SK-N-SH (cell line): ENCODE measurements around the gene LBX1. TPM values are rescaled to one million over a fixed set of nuclear protein-coding genes. Genes with fewer than 3 reads are reported as not detected.

ENCODE experiments used
- CTCF ChIA-PET: fragments of 300-600, 350-600 bp; formaldehyde crosslinking; extraction: SDS; loops from one replicate; lab custom pipeline; 2021; lab: Yijun Ruan, JAX
- POLR2A ChIA-PET: fragments of 350-600 bp; sonication (Branson Sonifier 250); formaldehyde crosslinking; extraction: SDS; loops from one replicate; lab custom pipeline; 2020; ENCODE audit warnings: antibody characterized with exemption, inconsistent platforms; lab: Yijun Ruan, JAX
- DNase-seq: peaks from one replicate; pipeline ENCODE4 v3.0.0; 2012
- H2AFZ ChIP-seq: fragments of 200-600 bp; sonication (generic); 2 replicates; pipeline ENCODE4 v1.8.1; 2016; ENCODE audit warnings: antibody characterized with exemption, mild to moderate bottlenecking, low read depth
- H3F3A ChIP-seq: fragments of 200-600 bp; sonication (generic); replicated peaks from 2 replicates; pipeline ENCODE3; 2016; ENCODE audit warnings: antibody characterized with exemption, mild to moderate bottlenecking; ENCODE audit not compliant: insufficient read depth
- H3K27ac ChIP-seq, 2 experiments: fragments of 200-500 bp in 1 of 2; fragments of 200-600 bp in 1 of 2; sonication (Bioruptor generic) in 1 of 2; sonication (generic), shearing (Covaris generic) in 1 of 2; 2 replicates each; pipeline versions ENCODE4 v1.5.1 to v1.6.1; 2014 to 2016; ENCODE audit warnings: low read depth in 2 of 2, inconsistent platforms in 1 of 2, low read length in 1 of 2, mild to moderate bottlenecking in 1 of 2, mixed read lengths in 1 of 2
- H3K27me3 ChIP-seq: fragments of 200-600 bp; sonication (generic), shearing (Covaris generic); 2 replicates; pipeline ENCODE4 v1.6.1; 2016; ENCODE audit warnings: mixed run types; ENCODE audit not compliant: insufficient read depth
- H3K36me3 ChIP-seq, 2 experiments: fragments of 200-500 bp in 1 of 2; fragments of 200-600 bp in 1 of 2; sonication (Bioruptor generic) in 1 of 2; sonication (generic) in 1 of 2; replicated peaks in 1 of 2; 2 replicates each; pipeline versions ENCODE3 to v1.5.1; 2014 to 2016; ENCODE audit warnings: low read length in 1 of 2, mild to moderate bottlenecking in 1 of 2; ENCODE audit not compliant: insufficient read depth in 2 of 2, control insufficient read depth in 1 of 2
- H3K4me1 ChIP-seq, 2 experiments: fragments of 200-500 bp in 1 of 2; fragments of 200-600 bp in 1 of 2; sonication (Bioruptor generic) in 1 of 2; sonication (generic), shearing (Covaris generic) in 1 of 2; 2 replicates each; pipeline versions ENCODE4 v1.5.1 to v1.6.1; 2014 to 2016; ENCODE audit warnings: low read depth in 1 of 2, low read length in 1 of 2, mixed run types in 1 of 2; ENCODE audit not compliant: insufficient read depth in 2 of 2, control insufficient read depth in 1 of 2
- H3K4me2 ChIP-seq: fragments of 200-600 bp; sonication (generic), shearing (Covaris generic); 2 replicates; pipeline ENCODE4 v1.6.1; 2017; ENCODE audit warnings: mixed run types
- H3K4me3 ChIP-seq, 2 experiments: fragments of 200-500 bp in 1 of 2; fragments of 200-600 bp in 1 of 2; sonication (Bioruptor generic) in 1 of 2; sonication (generic), shearing (Covaris generic) in 1 of 2; 2 replicates each; pipeline versions ENCODE4 v1.5.1 to v1.8.1; 2014 to 2016; ENCODE audit warnings: low read depth in 2 of 2, inconsistent platforms in 1 of 2, low read length in 1 of 2, mild to moderate bottlenecking in 1 of 2, mixed read lengths in 1 of 2, moderate library complexity in 1 of 2
- H3K79me2 ChIP-seq: fragments of 200-600 bp; sonication (generic); 2 replicates; pipeline ENCODE4 v1.8.1; 2017; ENCODE audit warnings: mild to moderate bottlenecking; ENCODE audit not compliant: insufficient read depth
- H3K9ac ChIP-seq: fragments of 200-600 bp; sonication (generic); 2 replicates; pipeline ENCODE4 v1.6.1; 2017; ENCODE audit warnings: mixed run types
- H3K9me2 ChIP-seq: fragments of 200-600 bp; sonication (generic); 2 replicates; pipeline ENCODE4 v1.6.1; 2017; ENCODE audit warnings: mixed run types
- H3K9me3 ChIP-seq: fragments of 200-600 bp; sonication (generic); 2 replicates; pipeline ENCODE4 v1.6.1; 2017; ENCODE audit warnings: mixed run types, mild to moderate bottlenecking, moderate library complexity
- H4K20me1 ChIP-seq: fragments of 200-600 bp; sonication (generic); 2 replicates; pipeline ENCODE4 v1.6.1; 2017; ENCODE audit warnings: mild to moderate bottlenecking, mixed run types; ENCODE audit not compliant: insufficient read depth
- CHD2 ChIP-seq: fragments of 150-350 bp; IDR thresholded peaks from 2 replicates; pipeline ENCODE4 v1.6.1; 2018; ENCODE audit warnings: low read length; ENCODE audit not compliant: partially characterized antibody
- ELF1 ChIP-seq: IDR thresholded peaks from 2 replicates; pipeline ENCODE4 v1.4.0; 2012
- EP300 ChIP-seq, 2 experiments: IDR thresholded peaks; 2 replicates each; pipeline versions ENCODE4 v1.4.0 to v1.6.1; 2012; ENCODE audit warnings: borderline replicate concordance in 1 of 2, low read depth in 1 of 2, low read length in 1 of 2
- FOXJ3 ChIP-seq: sonication (generic); formaldehyde crosslinking; IDR thresholded peaks from 2 replicates; pipeline ENCODE4 v1.5.1; 2020; ENCODE audit warnings: mild to moderate bottlenecking, missing genetic modification reagents
- FOXM1 ChIP-seq: IDR thresholded peaks from 2 replicates; pipeline ENCODE4 v1.4.0; 2012; ENCODE audit warnings: low read depth, mild to moderate bottlenecking
- GABPA ChIP-seq: IDR thresholded peaks from 2 replicates; pipeline ENCODE4 v1.4.0; 2012; ENCODE audit warnings: low read depth, mild to moderate bottlenecking
- GATA2 ChIP-seq: sonication (generic); formaldehyde crosslinking; IDR thresholded peaks from 2 replicates; pipeline ENCODE4 v1.5.0; 2020; ENCODE audit warnings: mild to moderate bottlenecking, missing genetic modification reagents
- IRF3 ChIP-seq: fragments of 150-350 bp; IDR thresholded peaks from 2 replicates; pipeline ENCODE4 v1.6.1; 2016; ENCODE audit warnings: mild to moderate bottlenecking, low read depth, low read length
- JUND ChIP-seq: IDR thresholded peaks from 2 replicates; pipeline ENCODE4 v1.4.0; 2012
- MAX ChIP-seq: IDR thresholded peaks from 2 replicates; pipeline ENCODE4 v1.4.0; 2012; ENCODE audit warnings: low read depth
- NFIC ChIP-seq: IDR thresholded peaks from 2 replicates; pipeline ENCODE4 v1.4.0; 2012; ENCODE audit warnings: borderline replicate concordance
- NRF1 ChIP-seq: IDR thresholded peaks from 2 replicates; pipeline ENCODE4 v1.6.1; 2012; ENCODE audit warnings: low read depth, mild to moderate bottlenecking, low read length
- PBX3 ChIP-seq: IDR thresholded peaks from 2 replicates; pipeline ENCODE4; 2012
- POLR2AphosphoS5 ChIP-seq: IDR thresholded peaks from 2 replicates; pipeline ENCODE4 v1.6.1; 2012; ENCODE audit warnings: low read depth, low read length
- RCOR1 ChIP-seq: fragments of 150-350 bp; IDR thresholded peaks from 2 replicates; pipeline ENCODE4 v1.6.1; 2017; ENCODE audit warnings: antibody characterized with exemption, low read length
- RFX5 ChIP-seq: IDR thresholded peaks from 2 replicates; pipeline ENCODE4 v1.6.1; 2012; ENCODE audit warnings: mild to moderate bottlenecking, improper control_type of control experiment, low read length
- SIN3A ChIP-seq: IDR thresholded peaks from 2 replicates; pipeline ENCODE4 v1.6.1; 2012; ENCODE audit warnings: low read depth, mild to moderate bottlenecking, low read length, moderate library complexity, borderline replicate concordance
- SMC3 ChIP-seq: IDR thresholded peaks from 2 replicates; pipeline ENCODE4 v1.6.1; 2012; ENCODE audit warnings: low read depth, low read length, improper control_type of control experiment
- TAF1 ChIP-seq: IDR thresholded peaks from 2 replicates; pipeline ENCODE4 v1.6.1; 2012; ENCODE audit warnings: low read depth, mild to moderate bottlenecking, low read length, moderate library complexity, borderline replicate concordance
- YY1 ChIP-seq: IDR thresholded peaks from 2 replicates; pipeline ENCODE4 v1.4.0; 2012; ENCODE audit warnings: low read depth, mild to moderate bottlenecking
- WGBS: methylation state at CpG from one replicate; pipeline ENCODE4 v1.1.6; 2017; ENCODE audit warnings: low lambda C conversion rate; 5-methylcytosine and 5-hydroxymethylcytosine counted together
- polyA plus RNA-seq, 3 experiments: library from polyadenylated mRNA; depleted of rRNA; stranded (reverse); fragments of >200 nt; gene quantifications; 2 replicates each; pipeline ENCODE4 v1.2.3, GENCODE V29; 2012
- TF ChIP-seq, protein P1 (sequence below): fragments of 200-600 bp; sonication (generic); IDR thresholded peaks from 2 replicates; pipeline ENCODE4 v1.6.1; 2017; ENCODE audit warnings: antibody characterized with exemption, mild to moderate bottlenecking, moderate library complexity
- TF ChIP-seq, protein P2 (sequence below): IDR thresholded peaks from 2 replicates; pipeline ENCODE4 v1.4.0; 2012; ENCODE audit warnings: low read depth, borderline replicate concordance

LBX1 gene
- polyA plus RNA-seq, 1 of the 3 experiments (the other 2 are of a cell fraction): not detected

DNA sequence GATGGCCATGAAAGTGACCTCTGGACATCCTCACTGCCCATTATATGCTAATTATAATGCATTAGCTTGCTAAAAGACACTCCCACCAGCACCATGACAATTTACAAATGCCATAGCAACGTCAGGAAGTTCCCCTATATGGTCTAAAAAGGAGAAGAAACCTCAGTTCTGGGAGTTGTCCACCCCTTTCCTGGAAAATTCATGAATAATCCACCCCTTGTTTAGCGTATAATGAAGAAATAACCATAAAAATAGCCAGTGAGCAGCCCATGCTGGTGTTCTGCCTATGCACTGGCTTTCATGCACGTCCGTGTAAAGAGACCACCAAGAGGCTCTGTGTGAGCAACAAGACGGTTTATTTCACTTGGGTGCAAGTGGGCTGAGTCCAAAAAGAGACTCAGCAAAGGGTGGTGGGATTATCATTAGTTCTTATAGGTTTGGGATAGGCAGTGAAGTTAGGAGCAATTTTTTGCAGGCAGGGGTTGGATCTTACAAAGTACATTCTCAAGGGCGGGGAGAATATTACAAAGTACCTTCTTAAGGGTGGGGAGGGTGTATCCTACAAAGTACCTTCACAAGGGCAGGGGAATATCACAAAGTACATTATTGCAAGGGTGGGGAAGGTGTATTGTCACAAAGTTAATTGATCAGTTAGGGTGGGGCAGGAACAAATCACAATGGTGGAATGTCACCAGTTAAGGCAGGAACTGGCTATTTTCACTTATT is 45.6 kb downstream of the LBX1 start:
- no peak overlapping the region for H3K27ac ChIP-seq
- no peaks in the 10 kb centered on the region for H3K36me3 ChIP-seq
- TF ChIP-seq FOXM1: no peak
- TF ChIP-seq FOXJ3 (CRISPR knock-in tag): no peak
- TF ChIP-seq GABPA: no peak
- TF ChIP-seq EP300 (IDR thresholded peaks at IDR 0.05; ENCODE audit: borderline replicate concordance in 1 of 2, low read depth in 1 of 2, low read length in 1 of 2): no peak
- TF ChIP-seq SIN3A: no peak
- TF ChIP-seq PBX3: no peak
- TF ChIP-seq NFIC: no peak
- no peak for TF ChIP-seq RFX5
- no peak for TF ChIP-seq TAF1
- TF ChIP-seq SMC3: no peak
- TF ChIP-seq ELF1: no peak
- no peak for TF ChIP-seq CHD2
- TF ChIP-seq NRF1: no peak
- TF ChIP-seq, protein P1, sequence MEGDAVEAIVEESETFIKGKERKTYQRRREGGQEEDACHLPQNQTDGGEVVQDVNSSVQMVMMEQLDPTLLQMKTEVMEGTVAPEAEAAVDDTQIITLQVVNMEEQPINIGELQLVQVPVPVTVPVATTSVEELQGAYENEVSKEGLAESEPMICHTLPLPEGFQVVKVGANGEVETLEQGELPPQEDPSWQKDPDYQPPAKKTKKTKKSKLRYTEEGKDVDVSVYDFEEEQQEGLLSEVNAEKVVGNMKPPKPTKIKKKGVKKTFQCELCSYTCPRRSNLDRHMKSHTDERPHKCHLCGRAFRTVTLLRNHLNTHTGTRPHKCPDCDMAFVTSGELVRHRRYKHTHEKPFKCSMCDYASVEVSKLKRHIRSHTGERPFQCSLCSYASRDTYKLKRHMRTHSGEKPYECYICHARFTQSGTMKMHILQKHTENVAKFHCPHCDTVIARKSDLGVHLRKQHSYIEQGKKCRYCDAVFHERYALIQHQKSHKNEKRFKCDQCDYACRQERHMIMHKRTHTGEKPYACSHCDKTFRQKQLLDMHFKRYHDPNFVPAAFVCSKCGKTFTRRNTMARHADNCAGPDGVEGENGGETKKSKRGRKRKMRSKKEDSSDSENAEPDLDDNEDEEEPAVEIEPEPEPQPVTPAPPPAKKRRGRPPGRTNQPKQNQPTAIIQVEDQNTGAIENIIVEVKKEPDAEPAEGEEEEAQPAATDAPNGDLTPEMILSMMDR: no peak
- no peak for TF ChIP-seq JUND
- TF ChIP-seq MAX: no peak
- TF ChIP-seq, all 33 proteins: peak for 0
- DNase-seq: no peak
- no peaks in the 10 kb centered on the region for H3K79me2 ChIP-seq
- H2AFZ ChIP-seq: no peak overlapping the region
- no peaks in the 10 kb centered on the region for H3K4me1 ChIP-seq
- CTCF ChIA-PET: interaction anchor here (1.0 to 1.9 kb wide), 2 partner anchors 30 to 88 kb away, joined by 3 to 12 read pairs; no protein-coding TSS in a partner anchor
- WGBS: 35% methylated on average over 6 of the region's 6 CpGs
- no peaks in the 10 kb centered on the region for H4K20me1 ChIP-seq
- no peaks in the 10 kb centered on the region for H3F3A ChIP-seq
- no peak overlapping the region for H3K4me2 ChIP-seq
- H3K9ac ChIP-seq: no peak overlapping the region
- peaks cover 18% of the 10 kb centered on the region; the same call in 1 of the 2 replicates for H3K27me3 ChIP-seq
- H3K4me3 ChIP-seq: no peak overlapping the region
- no peaks in the 10 kb centered on the region for H3K9me2 ChIP-seq
- POLR2A ChIA-PET: no interaction called here
- H3K9me3 ChIP-seq: no peaks in the 10 kb centered on the region

GRCh38 chr10:101182936-101183335 is 46.3 kb downstream of the LBX1 start:
- no peak overlapping the region for H3K27ac ChIP-seq
- no peaks in the 10 kb centered on the region for H3K36me3 ChIP-seq
- no peaks in the 10 kb centered on the region for H3K79me2 ChIP-seq
- H3F3A ChIP-seq: no peaks in the 10 kb centered on the region
- no peak overlapping the region for H3K4me3 ChIP-seq
- no peaks in the 10 kb centered on the region for H3K9me2 ChIP-seq
- WGBS: 77% methylated on average over 2 of the region's 2 CpGs
- no peak overlapping the region for H2AFZ ChIP-seq
- DNase-seq: no peak
- H3K9me3 ChIP-seq: no peaks in the 10 kb centered on the region
- ChIA-PET CTCF (interaction anchor here (1.0 to 2.3 kb wide), 5 partner anchors 21 to 87 kb away, joined by 3 to 12 read pairs (median 5); no protein-coding TSS in a partner anchor), POLR2A (no interaction called here)
- no peaks in the 10 kb centered on the region for H4K20me1 ChIP-seq
- no peak for TF ChIP-seq MAX
- no peak for TF ChIP-seq IRF3
- no peak for TF ChIP-seq TAF1
- no peak for TF ChIP-seq RCOR1
- TF ChIP-seq GABPA: no peak
- TF ChIP-seq FOXJ3 (CRISPR knock-in tag): no peak
- TF ChIP-seq, protein P2, sequence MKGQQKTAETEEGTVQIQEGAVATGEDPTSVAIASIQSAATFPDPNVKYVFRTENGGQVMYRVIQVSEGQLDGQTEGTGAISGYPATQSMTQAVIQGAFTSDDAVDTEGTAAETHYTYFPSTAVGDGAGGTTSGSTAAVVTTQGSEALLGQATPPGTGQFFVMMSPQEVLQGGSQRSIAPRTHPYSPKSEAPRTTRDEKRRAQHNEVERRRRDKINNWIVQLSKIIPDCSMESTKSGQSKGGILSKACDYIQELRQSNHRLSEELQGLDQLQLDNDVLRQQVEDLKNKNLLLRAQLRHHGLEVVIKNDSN: no peak
- TF ChIP-seq GATA2 (CRISPR knock-in tag): no peak
- no peak for TF ChIP-seq POLR2AphosphoS5
- TF ChIP-seq ELF1: no peak
- TF ChIP-seq NFIC: no peak
- no peak for TF ChIP-seq FOXM1
- no peak for TF ChIP-seq YY1
- no peaks in the 10 kb centered on the region for H3K4me1 ChIP-seq
- H3K9ac ChIP-seq: no peak overlapping the region
- H3K4me2 ChIP-seq: no peak overlapping the region
- peaks cover 18% of the 10 kb centered on the region; the same call in 1 of the 2 replicates for H3K27me3 ChIP-seq
